IPS-20b (cell line): ENCODE data around the gene NUP210L.
A peak's percentile ranks its signal among the peaks of the same experiment; 100 is the strongest.

ENCODE experiments used
- H3K27ac ChIP-seq: one replicate; pipeline ENCODE4 v1.5.1; 2013; ENCODE audit warnings: low read length
- H3K27me3 ChIP-seq: 2 replicates; pipeline ENCODE4 v1.6.1; 2013; ENCODE audit warnings: mild to moderate bottlenecking, low read length, inconsistent platforms; ENCODE audit not compliant: insufficient read depth
- H3K36me3 ChIP-seq: 2 replicates; pipeline ENCODE4 v1.6.1; 2013; ENCODE audit warnings: low read depth, mild to moderate bottlenecking, inconsistent platforms, low read length, moderate library complexity; ENCODE audit not compliant: insufficient read depth
- H3K4me1 ChIP-seq: 2 replicates; pipeline ENCODE4 v1.6.1; 2013; ENCODE audit warnings: mild to moderate bottlenecking, control low read depth, inconsistent platforms, low read length, moderate library complexity; ENCODE audit not compliant: insufficient read depth
- H3K4me3 ChIP-seq: 2 replicates; pipeline ENCODE4 v1.5.1; 2013; ENCODE audit warnings: mild to moderate bottlenecking, low read length, inconsistent platforms
- H3K9ac ChIP-seq: 2 replicates; pipeline ENCODE4 v1.6.1; 2013; ENCODE audit warnings: low read depth, mild to moderate bottlenecking, inconsistent platforms, low read length, moderate library complexity
- H3K9me3 ChIP-seq: 2 replicates; pipeline ENCODE4 v1.6.1; 2013; ENCODE audit warnings: mild to moderate bottlenecking, low read depth, low read length, inconsistent platforms; ENCODE audit not compliant: insufficient read depth

NUP210L gene

GRCh38 chr1:154182344-154183045, 27.6 kb upstream of the NUP210L start:
- Histone ChIP-seq H3K36me3 (peaks cover 29% of the 10 kb centered on the region; the same call in 1 of the 2 replicates), H3K27me3 (no peaks in the 10 kb centered on the region), H3K9me3 (no peaks in the 10 kb centered on the region), H3K9ac (peak overlapping the region; percentile 81), H3K4me1 (peaks cover 43% of the 10 kb centered on the region), H3K27ac (peak overlapping the region; percentile 2), H3K4me3 (peak overlapping the region; percentile 83)

GRCh38 chr1:154181944-154182343, 27.1 kb upstream of the NUP210L start:
- peaks cover 34% of the 10 kb centered on the region; the same call in 1 of the 2 replicates for H3K36me3 ChIP-seq
- H3K4me3 ChIP-seq, result peak overlapping the region; percentile 83
- H3K27ac ChIP-seq, result no peak overlapping the region
- H3K4me1 ChIP-seq, result peaks cover 38% of the 10 kb centered on the region
- no peaks in the 10 kb centered on the region for H3K27me3 ChIP-seq
- H3K9me3 ChIP-seq, result no peaks in the 10 kb centered on the region
- peak overlapping the region; percentile 81 for H3K9ac ChIP-seq

GRCh38 chr1:154179946-154180687, 25.2 kb upstream of the NUP210L start:
- Histone ChIP-seq H3K27ac (no peak overlapping the region), H3K9me3 (no peaks in the 10 kb centered on the region), H3K4me3 (peak overlapping the region; percentile 83; the same call in 1 of the 2 replicates), H3K4me1 (peaks cover 27% of the 10 kb centered on the region), H3K36me3 (peaks cover 51% of the 10 kb centered on the region), H3K9ac (peak overlapping the region; percentile 33; the same call in 1 of the 2 replicates), H3K27me3 (no peaks in the 10 kb centered on the region)

GRCh38 chr1:154178911-154179811, 24.3 kb upstream of the NUP210L start:
- H3K27me3 ChIP-seq, result no peaks in the 10 kb centered on the region
- H3K9me3 ChIP-seq, result no peaks in the 10 kb centered on the region
- H3K36me3 ChIP-seq, result peaks cover 58% of the 10 kb centered on the region
- peak overlapping the region; percentile 83 for H3K4me3 ChIP-seq
- peaks cover 27% of the 10 kb centered on the region for H3K4me1 ChIP-seq
- peak overlapping the region; percentile 33; the same call in 1 of the 2 replicates for H3K9ac ChIP-seq
- H3K27ac ChIP-seq, result no peak overlapping the region

- no peaks in the 10 kb centered on the region for H3K27me3 ChIP-seq
- H3K27ac ChIP-seq, result no peak overlapping the region
- H3K4me3 ChIP-seq, result peak overlapping the region; percentile 27; the same call in 1 of the 2 replicates
- peak overlapping the region; percentile 31; the same call in 1 of the 2 replicates for H3K9ac ChIP-seq
- no peaks in the 10 kb centered on the region for H3K9me3 ChIP-seq
- peaks cover 27% of the 10 kb centered on the region for H3K4me1 ChIP-seq
- peaks cover 66% of the 10 kb centered on the region for H3K36me3 ChIP-seq
These were observed 23.1 kb upstream of the NUP210L start for GRCh38 chr1:154178013-154178412.

GRCh38 chr1:154176337-154176736, 21.5 kb upstream of the NUP210L start:
- peaks cover 83% of the 10 kb centered on the region for H3K36me3 ChIP-seq
- no peaks in the 10 kb centered on the region for H3K27me3 ChIP-seq
- H3K27ac ChIP-seq, result no peak overlapping the region
- no peak overlapping the region for H3K9ac ChIP-seq
- no peak overlapping the region for H3K4me3 ChIP-seq
- H3K4me1 ChIP-seq, result peaks cover 26% of the 10 kb centered on the region
- no peaks in the 10 kb centered on the region for H3K9me3 ChIP-seq

GRCh38 chr1:154174654-154175053, 19.8 kb upstream of the NUP210L start:
- H3K4me1 ChIP-seq, result peaks cover 14% of the 10 kb centered on the region
- peaks cover 92% of the 10 kb centered on the region for H3K36me3 ChIP-seq
- H3K9me3 ChIP-seq, result no peaks in the 10 kb centered on the region
- H3K27ac ChIP-seq, result no peak overlapping the region
- H3K27me3 ChIP-seq, result no peaks in the 10 kb centered on the region
- no peak overlapping the region for H3K9ac ChIP-seq
- H3K4me3 ChIP-seq, result no peak overlapping the region

- no peak overlapping the region for H3K27ac ChIP-seq
These were observed 17.0 kb upstream of the NUP210L start for GRCh38 chr1:154171880-154172279.

GRCh38 chr1:154171223-154171583, 16.3 kb upstream of the NUP210L start:
- H3K27ac ChIP-seq, result no peak overlapping the region
- H3K27me3 ChIP-seq, result no peaks in the 10 kb centered on the region
- no peak overlapping the region for H3K9ac ChIP-seq
- peaks cover 91% of the 10 kb centered on the region for H3K36me3 ChIP-seq
- no peaks in the 10 kb centered on the region for H3K4me1 ChIP-seq
- H3K4me3 ChIP-seq, result no peak overlapping the region
- no peaks in the 10 kb centered on the region for H3K9me3 ChIP-seq

More at GRCh38 chr1:154171880-154172279, 17.0 kb upstream of the NUP210L start:
- Histone ChIP-seq H3K36me3 (peaks cover 90% of the 10 kb centered on the region), H3K4me1 (no peaks in the 10 kb centered on the region), H3K9ac (no peak overlapping the region), H3K27me3 (no peaks in the 10 kb centered on the region), H3K9me3 (no peaks in the 10 kb centered on the region), H3K4me3 (no peak overlapping the region)

- Histone ChIP-seq H3K27me3 (no peaks in the 10 kb centered on the region), H3K27ac (no peak overlapping the region), H3K4me3 (no peak overlapping the region), H3K4me1 (no peaks in the 10 kb centered on the region), H3K9me3 (no peaks in the 10 kb centered on the region), H3K9ac (no peak overlapping the region), H3K36me3 (peaks cover 91% of the 10 kb centered on the region)
These were observed 15.8 kb upstream of the NUP210L start for GRCh38 chr1:154170547-154171222.

- no peaks in the 10 kb centered on the region for H3K4me1 ChIP-seq
- no peaks in the 10 kb centered on the region for H3K9me3 ChIP-seq
- no peak overlapping the region for H3K4me3 ChIP-seq
- H3K36me3 ChIP-seq, result peaks cover 98% of the 10 kb centered on the region
- H3K9ac ChIP-seq, result no peak overlapping the region
- no peaks in the 10 kb centered on the region for H3K27me3 ChIP-seq
- H3K27ac ChIP-seq, result no peak overlapping the region
These were observed 12.6 kb upstream of the NUP210L start for GRCh38 chr1:154167461-154167860.
